ENCODE results near the gene SSH2.

SSH2 gene

DNA sequence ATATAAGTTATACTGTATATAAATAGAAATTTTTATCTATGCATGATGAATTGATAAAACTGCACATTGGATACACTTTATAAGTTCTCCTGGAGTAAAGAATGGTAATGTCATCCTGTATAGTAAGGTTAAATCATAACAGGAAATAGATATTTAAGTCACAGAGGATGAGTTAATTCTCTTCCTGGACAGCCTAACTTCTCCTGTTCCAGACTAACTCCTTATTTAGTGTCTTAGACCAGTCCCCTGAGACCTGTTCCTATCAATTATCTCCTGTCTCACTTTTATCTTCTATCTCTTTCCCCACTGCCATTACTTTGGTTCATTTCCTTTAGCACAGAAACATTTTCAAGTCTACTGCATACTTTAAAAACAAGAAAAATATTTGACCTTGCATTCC is 46.5 kb downstream of the SSH2 start:
- Histone ChIP-seq H3K27me3 (ENCODE audit: insufficient read depth, low read length, poor library complexity) (no peaks in the 10 kb centered on the region), H3K9ac (ENCODE audit: low read depth, low read length) (no peak overlapping the region), H2AFZ (ENCODE audit: low read depth, low read length) (no peak overlapping the region), H3K4me2 (ENCODE audit: insufficient read depth, low read length) (no peak overlapping the region), H3K27ac (ENCODE audit: low read length) (peak overlapping the region; percentile 38; the same call in 1 of the 2 replicates), H4K20me1 (ENCODE audit: insufficient read depth, low read length) (peaks cover 30% of the 10 kb centered on the region), H3K36me3 (ENCODE audit: insufficient read depth, low read length) (no peaks in the 10 kb centered on the region), H3K4me1 (ENCODE audit: insufficient read depth, low read length) (peaks cover 21% of the 10 kb centered on the region), H3K9me3 (ENCODE audit: insufficient read depth, low read length, severe bottlenecking) (no peaks in the 10 kb centered on the region), H3K79me2 (ENCODE audit: insufficient read depth, low read length) (peaks cover 92% of the 10 kb centered on the region), H3K4me3 (ENCODE audit: low read depth in 1 of 2, low read length in 2 of 2) (no peak overlapping the region)
- peak; percentile 45; the same call in 1 of the 3 replicates for ATAC-seq (ENCODE audit: insufficient read depth, low read depth)
- DNase-seq = no peak
- TF ChIP-seq EZH2 (IDR thresholded peaks at IDR 0.05; ENCODE audit: borderline replicate concordance, low read depth, low read length, severe bottlenecking) = no peak
- TF ChIP-seq, protein P1, sequence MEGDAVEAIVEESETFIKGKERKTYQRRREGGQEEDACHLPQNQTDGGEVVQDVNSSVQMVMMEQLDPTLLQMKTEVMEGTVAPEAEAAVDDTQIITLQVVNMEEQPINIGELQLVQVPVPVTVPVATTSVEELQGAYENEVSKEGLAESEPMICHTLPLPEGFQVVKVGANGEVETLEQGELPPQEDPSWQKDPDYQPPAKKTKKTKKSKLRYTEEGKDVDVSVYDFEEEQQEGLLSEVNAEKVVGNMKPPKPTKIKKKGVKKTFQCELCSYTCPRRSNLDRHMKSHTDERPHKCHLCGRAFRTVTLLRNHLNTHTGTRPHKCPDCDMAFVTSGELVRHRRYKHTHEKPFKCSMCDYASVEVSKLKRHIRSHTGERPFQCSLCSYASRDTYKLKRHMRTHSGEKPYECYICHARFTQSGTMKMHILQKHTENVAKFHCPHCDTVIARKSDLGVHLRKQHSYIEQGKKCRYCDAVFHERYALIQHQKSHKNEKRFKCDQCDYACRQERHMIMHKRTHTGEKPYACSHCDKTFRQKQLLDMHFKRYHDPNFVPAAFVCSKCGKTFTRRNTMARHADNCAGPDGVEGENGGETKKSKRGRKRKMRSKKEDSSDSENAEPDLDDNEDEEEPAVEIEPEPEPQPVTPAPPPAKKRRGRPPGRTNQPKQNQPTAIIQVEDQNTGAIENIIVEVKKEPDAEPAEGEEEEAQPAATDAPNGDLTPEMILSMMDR (IDR thresholded peaks at IDR 0.05; ENCODE audit: borderline replicate concordance, extremely low read depth, low read length, poor library complexity, severe bottlenecking) = no peak

DNA sequence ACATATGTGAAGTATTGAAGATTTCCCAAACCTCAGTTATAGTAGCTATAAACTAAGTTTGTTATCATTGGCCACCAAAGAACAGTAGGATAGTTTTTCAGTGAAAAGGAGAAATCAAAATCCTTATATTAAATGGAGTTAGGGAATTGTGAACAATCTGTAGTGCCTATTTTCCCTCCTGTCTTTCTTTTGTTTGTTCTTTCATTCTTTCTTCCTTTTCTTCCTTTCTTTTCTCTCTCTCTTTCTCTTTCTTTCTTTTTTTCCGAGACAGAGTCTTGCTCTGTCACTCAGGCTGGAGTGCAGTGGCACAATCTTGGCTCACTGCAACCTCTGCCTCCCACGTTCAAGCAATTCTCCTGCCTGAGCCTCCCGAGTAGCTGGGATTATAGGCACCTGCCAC is 48.8 kb downstream of the SSH2 start:
- H3K4me3 ChIP-seq (ENCODE audit: low read depth in 1 of 2, low read length in 2 of 2) = no peak overlapping the region
- H3K27me3 ChIP-seq (ENCODE audit: insufficient read depth, low read length, poor library complexity) = no peaks in the 10 kb centered on the region
- H3K27ac ChIP-seq (ENCODE audit: low read length) = no peak overlapping the region
- H3K36me3 ChIP-seq (ENCODE audit: insufficient read depth, low read length) = no peaks in the 10 kb centered on the region
- H3K9ac ChIP-seq (ENCODE audit: low read depth, low read length) = no peak overlapping the region
- TF ChIP-seq, protein P1 (IDR thresholded peaks at IDR 0.05; ENCODE audit: borderline replicate concordance, extremely low read depth, low read length, poor library complexity, severe bottlenecking) = no peak
- TF ChIP-seq EZH2 (IDR thresholded peaks at IDR 0.05; ENCODE audit: borderline replicate concordance, low read depth, low read length, severe bottlenecking) = no peak
- H3K9me3 ChIP-seq (ENCODE audit: insufficient read depth, low read length, severe bottlenecking) = no peaks in the 10 kb centered on the region
- H4K20me1 ChIP-seq (ENCODE audit: insufficient read depth, low read length) = peaks cover 21% of the 10 kb centered on the region; the same call in 1 of the 2 replicates
- no peak overlapping the region for H3K4me2 ChIP-seq (ENCODE audit: insufficient read depth, low read length)
- peaks cover 21% of the 10 kb centered on the region for H3K4me1 ChIP-seq (ENCODE audit: insufficient read depth, low read length)
- DNase-seq (no peak), ATAC-seq (ENCODE audit: insufficient read depth, low read depth) (no peak)
- no peak overlapping the region for H2AFZ ChIP-seq (ENCODE audit: low read depth, low read length)
- H3K79me2 ChIP-seq (ENCODE audit: insufficient read depth, low read length) = peaks cover 91% of the 10 kb centered on the region

DNA sequence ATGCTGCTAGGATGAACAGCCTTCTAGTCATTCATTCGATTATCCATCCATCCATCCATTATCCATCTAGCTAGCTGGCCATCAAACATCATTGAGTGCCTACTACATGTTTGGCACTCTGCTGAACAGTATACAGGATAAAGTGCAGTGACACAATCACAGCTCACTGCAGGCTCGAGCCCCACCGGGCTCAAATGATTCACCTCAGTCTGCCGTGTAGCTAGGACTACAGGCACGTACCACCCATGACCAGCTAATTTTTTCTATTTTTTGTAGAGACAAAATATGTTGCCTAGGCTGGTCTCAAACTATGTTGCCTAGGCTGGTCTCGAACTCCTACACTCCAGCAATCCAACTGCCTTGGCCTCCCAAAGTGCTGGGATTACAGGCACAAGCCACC is 50.0 kb downstream of the SSH2 start:
- Histone ChIP-seq H3K9me3 (ENCODE audit: insufficient read depth, low read length, severe bottlenecking) (no peaks in the 10 kb centered on the region), H3K27ac (ENCODE audit: low read length) (no peak overlapping the region), H3K4me3 (ENCODE audit: low read depth in 1 of 2, low read length in 2 of 2) (no peak overlapping the region), H3K27me3 (ENCODE audit: insufficient read depth, low read length, poor library complexity) (no peaks in the 10 kb centered on the region), H3K79me2 (ENCODE audit: insufficient read depth, low read length) (peaks cover 87% of the 10 kb centered on the region), H4K20me1 (ENCODE audit: insufficient read depth, low read length) (peaks cover 23% of the 10 kb centered on the region; the same call in 1 of the 2 replicates), H3K36me3 (ENCODE audit: insufficient read depth, low read length) (no peaks in the 10 kb centered on the region), H3K4me1 (ENCODE audit: insufficient read depth, low read length) (peaks cover 20% of the 10 kb centered on the region), H2AFZ (ENCODE audit: low read depth, low read length) (no peak overlapping the region), H3K9ac (ENCODE audit: low read depth, low read length) (no peak overlapping the region), H3K4me2 (ENCODE audit: insufficient read depth, low read length) (no peak overlapping the region)
- DNase-seq (no peak), ATAC-seq (ENCODE audit: insufficient read depth, low read depth) (no peak)
- no peak for TF ChIP-seq EZH2 (IDR thresholded peaks at IDR 0.05; ENCODE audit: borderline replicate concordance, low read depth, low read length, severe bottlenecking)
- TF ChIP-seq, protein P1 (IDR thresholded peaks at IDR 0.05; ENCODE audit: borderline replicate concordance, extremely low read depth, low read length, poor library complexity, severe bottlenecking) = no peak
